Measurements from ENCODE around the gene POU2AF3.

The POU2AF3 gene

GRCh38 chr11:111349191-111349695 is 50.9 kb downstream of the POU2AF3 start:
- H3K4me3 Mint-ChIP-seq = no peak overlapping the region
- peaks cover 27% of the 10 kb centered on the region for H3K36me3 Mint-ChIP-seq
- H3K27ac Mint-ChIP-seq = peak overlapping the region; percentile 3
- H3K9me3 Mint-ChIP-seq = no peaks in the 10 kb centered on the region
- H3K27me3 Mint-ChIP-seq = no peaks in the 10 kb centered on the region
- H3K4me1 Mint-ChIP-seq = peaks cover 55% of the 10 kb centered on the region
- ATAC-seq = no peak

GRCh38 chr11:111350811-111351210 is 52.5 kb downstream of the POU2AF3 start:
- Mint-ChIP-seq H3K4me3 (no peak overlapping the region), H3K4me1 (peaks cover 60% of the 10 kb centered on the region), H3K9me3 (no peaks in the 10 kb centered on the region), H3K36me3 (peaks cover 43% of the 10 kb centered on the region), H3K27me3 (no peaks in the 10 kb centered on the region), H3K27ac (peak overlapping the region; percentile 61)
- no peak for ATAC-seq

- H3K4me1 Mint-ChIP-seq = peaks cover 56% of the 10 kb centered on the region
- no peak for ATAC-seq
- H3K27me3 Mint-ChIP-seq = no peaks in the 10 kb centered on the region
- no peak overlapping the region for H3K4me3 Mint-ChIP-seq
- H3K9me3 Mint-ChIP-seq = no peaks in the 10 kb centered on the region
- peaks cover 49% of the 10 kb centered on the region for H3K36me3 Mint-ChIP-seq
- peak overlapping the region; percentile 61 for H3K27ac Mint-ChIP-seq
These were observed 53.2 kb downstream of the POU2AF3 start for GRCh38 chr11:111351374-111352055.

GRCh38 chr11:111352231-111352746 is 53.9 kb downstream of the POU2AF3 start:
- no peaks in the 10 kb centered on the region for H3K9me3 Mint-ChIP-seq
- peaks cover 57% of the 10 kb centered on the region for H3K36me3 Mint-ChIP-seq
- peak overlapping the region; percentile 81 for H3K27ac Mint-ChIP-seq
- H3K4me3 Mint-ChIP-seq = no peak overlapping the region
- H3K27me3 Mint-ChIP-seq = no peaks in the 10 kb centered on the region
- H3K4me1 Mint-ChIP-seq = peaks cover 63% of the 10 kb centered on the region
- ATAC-seq = no peak

GRCh38 chr11:111352935-111353710 is 54.8 kb downstream of the POU2AF3 start:
- Mint-ChIP-seq H3K4me1 (peaks cover 64% of the 10 kb centered on the region), H3K36me3 (peaks cover 61% of the 10 kb centered on the region), H3K27me3 (no peaks in the 10 kb centered on the region), H3K27ac (peak overlapping the region; percentile 81), H3K9me3 (no peaks in the 10 kb centered on the region), H3K4me3 (no peak overlapping the region)
- peak; percentile 49 for ATAC-seq

GRCh38 chr11:111353776-111354600 is 55.6 kb downstream of the POU2AF3 start:
- Mint-ChIP-seq H3K9me3 (no peaks in the 10 kb centered on the region), H3K27me3 (no peaks in the 10 kb centered on the region), H3K4me1 (peaks cover 64% of the 10 kb centered on the region), H3K27ac (peak overlapping the region; percentile 81), H3K4me3 (no peak overlapping the region), H3K36me3 (peaks cover 61% of the 10 kb centered on the region)
- peak; percentile 14 for ATAC-seq

GRCh38 chr11:111354601-111354891 is 56.2 kb downstream of the POU2AF3 start:
- H3K27ac Mint-ChIP-seq = peak overlapping the region; percentile 81
- H3K36me3 Mint-ChIP-seq = peaks cover 61% of the 10 kb centered on the region
- no peak overlapping the region for H3K4me3 Mint-ChIP-seq
- peaks cover 63% of the 10 kb centered on the region for H3K4me1 Mint-ChIP-seq
- no peaks in the 10 kb centered on the region for H3K27me3 Mint-ChIP-seq
- ATAC-seq = no peak
- no peaks in the 10 kb centered on the region for H3K9me3 Mint-ChIP-seq

- no peak for ATAC-seq
- H3K4me1 Mint-ChIP-seq = peaks cover 58% of the 10 kb centered on the region
These were observed 56.8 kb downstream of the POU2AF3 start for GRCh38 chr11:111355101-111355500.

GRCh38 chr11:111355956-111356659 is 57.8 kb downstream of the POU2AF3 start:
- Mint-ChIP-seq H3K9me3 (no peaks in the 10 kb centered on the region), H3K27ac (peak overlapping the region; percentile 81), H3K4me3 (no peak overlapping the region), H3K36me3 (peaks cover 64% of the 10 kb centered on the region), H3K27me3 (no peaks in the 10 kb centered on the region), H3K4me1 (peaks cover 55% of the 10 kb centered on the region)
- no peak for ATAC-seq

More at GRCh38 chr11:111355101-111355500, 56.8 kb downstream of the POU2AF3 start:
- Mint-ChIP-seq H3K4me3 (no peak overlapping the region), H3K9me3 (no peaks in the 10 kb centered on the region), H3K27ac (peak overlapping the region; percentile 81), H3K27me3 (no peaks in the 10 kb centered on the region), H3K36me3 (peaks cover 61% of the 10 kb centered on the region)

- H3K36me3 Mint-ChIP-seq = peaks cover 65% of the 10 kb centered on the region
- H3K9me3 Mint-ChIP-seq = no peaks in the 10 kb centered on the region
- no peak for ATAC-seq
- peaks cover 55% of the 10 kb centered on the region for H3K4me1 Mint-ChIP-seq
- H3K27ac Mint-ChIP-seq = peak overlapping the region; percentile 81
- H3K4me3 Mint-ChIP-seq = no peak overlapping the region
- no peaks in the 10 kb centered on the region for H3K27me3 Mint-ChIP-seq
These were observed 58.3 kb downstream of the POU2AF3 start for GRCh38 chr11:111356660-111357048.

GRCh38 chr11:111357150-111358037 is 59.0 kb downstream of the POU2AF3 start:
- Mint-ChIP-seq H3K27me3 (no peaks in the 10 kb centered on the region), H3K27ac (peak overlapping the region; percentile 81), H3K9me3 (no peaks in the 10 kb centered on the region), H3K4me3 (no peak overlapping the region), H3K4me1 (peaks cover 59% of the 10 kb centered on the region), H3K36me3 (peaks cover 68% of the 10 kb centered on the region)
- no peak for ATAC-seq
